HG02623 (cell line): Measurements from ENCODE around the gene TMSB10.

Experiments
- ATAC-seq: cut with Tn5 transposase; IDR thresholded peaks from one replicate; pipeline ENCODE4 v1.9.1; 2021; ENCODE audit warnings: moderate library complexity; ENCODE audit not compliant: unreplicated experiment

TMSB10 gene

DNA sequence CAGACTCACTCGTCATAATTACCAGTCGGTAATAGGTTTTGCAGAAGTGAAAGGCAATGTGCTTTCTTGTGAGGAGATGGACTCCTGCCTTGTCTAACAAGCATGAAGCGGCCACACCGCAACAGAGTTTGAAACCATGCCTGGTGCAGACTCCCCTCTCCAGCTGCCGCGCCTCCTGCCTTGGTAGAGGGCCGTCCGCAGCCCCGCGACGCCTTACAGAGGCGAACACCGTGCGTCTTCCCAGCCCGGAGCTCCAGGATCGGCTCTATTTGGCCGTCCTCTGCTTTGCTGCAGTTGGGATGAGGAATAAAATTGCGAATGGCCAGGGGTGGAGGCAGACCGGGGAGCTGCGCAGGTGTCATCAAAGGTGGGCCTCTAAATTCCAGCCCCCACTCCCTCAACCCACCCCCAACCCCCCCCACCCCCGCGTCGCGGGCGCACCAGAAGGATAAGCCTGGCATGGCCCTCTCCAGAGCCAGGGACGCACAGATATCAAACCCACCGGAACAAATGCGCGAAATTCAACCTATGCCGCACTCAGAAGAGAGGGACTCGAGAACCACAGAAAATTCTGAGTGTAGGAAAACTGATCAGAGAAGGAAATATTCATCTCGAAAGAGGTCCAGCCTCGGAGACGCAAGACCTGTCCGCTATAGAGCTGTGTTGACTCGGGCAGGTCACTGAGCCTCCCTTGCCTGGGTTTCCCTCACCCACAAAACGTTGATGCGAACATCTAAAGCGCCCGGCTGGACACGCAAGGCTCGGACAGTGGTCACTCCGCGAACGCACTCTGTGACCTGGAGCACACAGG, 25.7 kb upstream of the TMSB10 start:
- ATAC-seq: peak; percentile 50

DNA sequence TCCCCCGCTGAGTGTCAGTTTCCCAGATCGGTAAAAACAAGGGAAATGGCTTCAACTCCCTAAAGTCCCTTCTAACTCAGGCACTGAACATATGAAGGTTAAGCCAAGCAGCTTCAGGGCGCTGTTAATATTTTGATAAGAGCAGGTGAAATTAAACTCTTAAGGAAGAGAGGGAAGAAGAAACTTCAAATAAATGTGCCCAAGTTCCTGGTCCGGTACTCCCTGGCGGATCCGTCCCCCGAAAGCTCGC, 25.1 kb upstream of the TMSB10 start:
- no peak for ATAC-seq

DNA sequence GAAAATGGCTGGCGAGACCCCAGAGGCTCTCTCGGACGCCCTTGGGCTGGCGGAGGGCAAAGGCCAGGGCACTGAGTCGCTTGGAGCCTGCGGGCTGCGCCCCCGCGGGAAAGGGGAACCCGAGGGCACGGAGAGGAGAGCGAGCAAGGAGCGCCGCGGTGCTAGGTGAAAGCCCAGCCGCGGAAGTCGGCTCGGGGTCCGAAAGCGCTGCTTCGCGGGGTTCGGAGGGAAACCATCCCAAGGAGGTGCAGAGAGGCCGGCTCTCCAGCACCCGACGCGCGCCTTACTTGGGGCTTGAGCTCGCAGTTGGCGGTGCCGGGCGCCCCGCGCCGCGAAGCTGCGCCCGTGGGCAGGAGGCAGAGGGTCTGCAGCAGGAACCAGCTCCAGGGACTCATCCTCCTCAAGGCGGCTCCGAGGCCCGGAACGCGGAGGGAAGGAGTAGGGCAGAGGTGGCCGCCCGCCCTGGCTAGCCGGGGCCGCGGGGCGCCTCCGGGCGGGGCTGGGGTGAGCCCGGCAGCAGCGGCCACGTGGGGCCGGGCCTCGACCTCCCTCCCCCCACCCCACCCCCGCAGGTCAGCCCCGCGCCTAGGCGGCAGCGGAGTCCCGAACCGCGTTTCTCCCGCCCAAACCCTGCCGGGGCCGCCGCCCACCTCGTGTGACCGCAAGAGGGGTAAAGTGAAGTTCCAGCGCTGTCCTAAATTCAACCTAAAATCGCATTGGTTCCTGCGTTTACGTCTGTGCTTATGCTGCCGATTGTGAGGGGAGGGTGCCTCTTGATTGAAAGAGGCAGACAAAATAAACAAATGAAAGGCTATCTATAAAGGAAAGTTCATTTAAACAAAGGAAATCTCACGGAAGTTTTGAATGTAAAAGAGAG, 24.6 kb upstream of the TMSB10 start, which contains the start of gene TRABD2A:
TSS of gene TRABD2A (minus strand) at position 440 of the 877 bp plus-strand sequence. CDS start at position 395, 45 bp downstream.
- no peak for ATAC-seq

DNA sequence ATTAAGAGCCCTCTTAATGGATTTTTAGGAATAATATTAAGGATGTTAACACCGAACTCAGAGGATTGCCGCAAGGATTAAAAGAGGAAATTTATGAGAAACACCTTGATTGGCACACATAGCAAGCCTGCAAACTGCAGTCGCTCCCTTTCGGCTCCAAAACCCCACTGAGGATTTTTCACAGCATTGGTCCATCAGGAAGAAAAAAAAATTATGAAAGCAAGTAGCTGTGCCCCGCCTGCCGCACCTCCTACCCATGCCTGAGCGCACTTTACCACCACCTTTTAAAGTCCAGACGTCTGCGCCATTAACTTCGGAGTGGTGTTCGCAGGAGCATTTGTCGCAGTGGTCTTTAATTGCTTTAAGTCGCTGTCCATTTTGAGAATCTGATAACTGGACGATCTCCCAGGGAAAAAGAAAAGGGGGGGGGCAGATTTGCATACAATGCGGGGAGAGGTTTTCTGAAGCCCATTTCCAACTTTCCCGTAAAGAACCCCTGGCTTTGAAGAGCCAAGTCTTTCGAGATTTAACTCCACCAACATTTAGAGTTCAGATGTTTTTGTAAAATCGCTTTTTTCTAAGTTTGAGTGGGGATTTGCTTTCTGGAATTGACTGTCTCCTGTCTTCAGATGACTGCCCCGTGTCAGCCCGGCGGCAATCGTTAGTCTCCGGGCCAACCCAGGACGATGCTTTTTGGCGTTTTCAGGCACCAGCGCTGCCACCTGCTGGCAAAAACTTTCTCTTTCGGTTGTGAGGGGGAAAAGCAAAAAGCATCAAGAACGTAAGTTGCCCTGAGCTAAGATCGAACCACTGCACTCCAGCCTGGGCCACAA, 23.7 kb upstream of the TMSB10 start:
- peak; percentile 63 for ATAC-seq

DNA sequence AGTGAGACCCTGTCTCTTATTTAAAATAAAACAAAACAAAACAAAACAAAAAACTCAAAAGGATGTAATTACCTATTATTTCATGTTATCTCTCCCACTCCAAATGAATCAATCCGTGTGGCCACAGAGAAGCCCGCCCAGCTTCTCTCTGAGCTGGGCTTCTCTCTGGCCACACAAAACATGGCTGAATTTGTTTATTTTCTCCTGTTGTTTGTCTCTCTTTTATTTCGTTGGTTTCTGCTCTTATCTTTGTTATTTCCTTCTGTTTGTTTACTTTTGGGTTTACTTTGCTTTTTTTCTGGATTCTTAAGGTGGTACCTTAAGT, 23.1 kb upstream of the TMSB10 start:
- ATAC-seq: no peak

DNA sequence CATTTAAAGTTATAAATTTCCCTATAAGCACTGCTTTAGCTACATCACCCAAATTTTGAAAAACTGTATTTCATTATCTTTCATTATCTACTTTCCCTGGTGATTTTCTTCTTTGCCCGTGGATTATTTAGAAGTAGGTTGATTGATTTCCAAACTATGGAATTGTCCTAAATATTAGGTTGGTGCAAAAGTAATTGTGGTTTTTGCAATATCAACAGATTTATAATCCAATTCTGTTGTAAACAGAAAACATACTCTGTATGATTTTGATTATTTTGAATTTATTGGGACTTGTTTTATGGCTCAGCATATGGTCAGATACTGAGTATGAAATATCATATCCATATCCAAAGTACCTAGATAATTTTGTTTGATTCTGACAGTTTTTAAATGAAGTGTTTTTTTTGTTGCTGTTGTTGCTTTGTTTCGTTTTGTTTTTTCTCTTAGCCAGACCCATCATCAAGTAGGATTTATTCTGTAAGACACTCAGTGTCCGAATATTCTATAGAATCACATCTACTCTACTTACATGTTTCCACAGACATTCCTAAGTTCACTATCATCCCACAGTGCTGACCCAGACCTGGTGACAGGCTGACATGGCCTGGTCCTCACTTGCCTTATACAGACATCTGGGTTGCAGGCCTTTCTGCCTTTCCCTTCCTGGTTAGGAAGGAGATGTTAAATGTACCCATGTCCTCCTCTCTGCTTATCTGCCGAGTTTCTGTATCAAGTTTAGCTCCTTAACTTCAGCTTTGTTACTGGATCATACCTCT, 22.5 kb upstream of the TMSB10 start:
- ATAC-seq: no peak

DNA sequence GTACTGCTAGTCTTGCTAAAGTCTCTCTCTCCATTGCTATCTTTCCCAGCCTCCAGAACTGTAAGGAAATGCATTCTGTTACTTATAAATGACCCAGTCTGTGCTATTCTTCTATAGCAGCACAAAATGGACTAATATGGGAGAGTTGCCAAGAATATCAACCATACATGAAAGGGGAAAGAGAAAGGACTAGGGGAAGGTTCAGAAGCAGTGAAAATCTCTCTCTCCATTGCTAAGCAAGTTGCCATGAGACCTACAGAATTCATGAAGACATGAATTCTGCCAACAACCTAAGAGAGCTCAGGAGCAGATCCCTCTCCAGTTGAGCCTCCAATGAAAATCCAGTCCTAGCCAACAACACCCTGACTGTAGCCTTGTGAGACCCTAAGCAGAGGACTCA, 21.0 kb upstream of the TMSB10 start:
- ATAC-seq: no peak

DNA sequence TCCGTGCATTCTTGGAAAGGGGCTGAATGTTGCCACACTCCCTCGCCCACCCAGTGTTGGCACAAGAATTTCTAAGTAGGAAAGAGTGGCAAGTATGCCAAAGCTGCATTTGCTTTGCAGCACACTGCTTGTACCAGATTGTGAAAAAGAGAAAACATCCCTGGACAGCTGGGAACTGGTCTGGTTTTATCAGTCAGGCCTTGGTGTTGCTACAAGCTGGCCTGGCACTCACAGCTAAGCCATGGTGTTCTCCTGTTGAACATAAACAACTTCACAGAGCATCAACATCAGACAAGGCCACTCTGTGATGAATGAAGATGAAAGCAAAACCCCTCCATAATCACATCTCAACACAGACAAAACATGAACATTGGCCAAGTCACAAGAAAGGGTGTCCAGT, 20.3 kb upstream of the TMSB10 start:
- no peak for ATAC-seq

DNA sequence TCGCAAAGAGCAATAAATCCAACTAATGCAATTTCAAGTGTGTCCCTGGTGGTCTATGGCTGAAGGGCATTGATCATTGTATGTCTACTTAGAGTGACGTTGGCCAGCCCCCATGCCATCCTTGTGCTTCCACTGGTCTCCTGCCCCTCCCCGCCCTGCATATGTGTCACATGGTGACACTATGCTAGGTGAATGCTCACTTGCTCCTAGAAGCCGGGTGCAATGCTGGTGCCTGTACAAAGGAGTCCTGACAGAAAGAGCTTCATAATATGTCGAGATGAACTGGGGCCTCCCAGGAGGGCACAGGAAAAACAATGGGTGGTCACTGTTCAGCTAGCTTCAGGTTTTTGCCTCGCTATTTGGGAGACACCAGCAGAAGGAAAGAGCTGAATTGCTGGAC, 18.7 kb upstream of the TMSB10 start:
- ATAC-seq: no peak

DNA sequence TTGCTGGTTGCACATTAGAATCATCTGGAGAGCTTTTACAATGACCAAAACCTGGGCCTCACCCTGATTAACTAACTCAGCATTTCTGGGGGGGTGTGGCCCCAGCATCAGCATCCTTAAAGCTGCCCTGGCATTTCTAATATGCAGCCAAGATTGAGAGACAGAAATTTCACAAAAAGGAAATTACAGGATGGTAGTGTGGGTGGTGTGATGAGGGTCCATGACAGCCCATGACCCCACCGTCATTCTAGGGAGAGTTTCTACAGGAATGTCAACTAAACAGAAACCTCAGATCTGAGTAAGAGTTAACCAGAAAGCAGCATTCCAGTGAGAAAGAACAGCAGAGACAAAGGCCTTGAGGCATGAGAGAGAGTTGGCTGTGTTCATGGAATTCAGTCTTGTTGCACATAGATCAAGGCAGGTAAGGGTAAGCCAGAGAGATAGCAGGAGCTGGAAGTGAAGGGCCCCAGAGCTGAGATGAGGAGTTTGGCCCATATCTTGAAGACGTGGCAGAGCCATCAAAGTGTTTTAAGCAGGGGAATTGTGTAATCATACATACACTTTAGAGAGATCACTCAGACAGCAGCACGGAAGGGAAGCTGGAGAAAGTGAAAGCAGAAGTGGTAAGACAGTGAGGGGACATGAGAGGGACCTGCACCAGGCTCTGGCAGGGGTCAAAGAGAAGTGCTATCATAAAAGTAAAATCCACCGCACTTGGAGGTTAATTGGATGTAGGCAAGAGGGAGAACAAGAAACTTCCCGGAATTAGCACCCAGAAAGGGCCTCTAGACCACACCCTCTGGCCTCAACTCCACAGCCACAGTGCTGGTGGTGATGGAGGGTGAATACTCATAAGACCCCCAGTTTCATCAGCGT, 16.8 kb upstream of the TMSB10 start:
- ATAC-seq: peak; percentile 99

DNA sequence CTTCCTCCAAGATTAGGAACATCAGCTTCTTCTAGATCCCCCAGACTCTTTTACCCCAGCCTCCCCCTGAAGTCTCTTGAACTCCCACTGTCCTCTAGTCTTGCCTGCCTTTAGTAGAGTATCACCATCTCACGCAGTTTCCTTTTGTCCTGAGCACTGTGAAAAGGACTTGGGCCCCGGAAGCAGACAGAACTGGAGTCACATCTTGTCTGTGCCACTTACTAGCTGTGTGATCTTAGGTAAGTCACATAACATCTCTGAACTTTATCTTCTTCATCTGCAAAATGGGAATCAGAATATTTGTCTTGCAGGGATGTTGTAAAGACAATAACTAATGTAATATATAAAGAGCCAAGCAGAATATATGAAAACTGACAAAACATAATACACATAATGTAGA, 16.1 kb upstream of the TMSB10 start:
- ATAC-seq: no peak

DNA sequence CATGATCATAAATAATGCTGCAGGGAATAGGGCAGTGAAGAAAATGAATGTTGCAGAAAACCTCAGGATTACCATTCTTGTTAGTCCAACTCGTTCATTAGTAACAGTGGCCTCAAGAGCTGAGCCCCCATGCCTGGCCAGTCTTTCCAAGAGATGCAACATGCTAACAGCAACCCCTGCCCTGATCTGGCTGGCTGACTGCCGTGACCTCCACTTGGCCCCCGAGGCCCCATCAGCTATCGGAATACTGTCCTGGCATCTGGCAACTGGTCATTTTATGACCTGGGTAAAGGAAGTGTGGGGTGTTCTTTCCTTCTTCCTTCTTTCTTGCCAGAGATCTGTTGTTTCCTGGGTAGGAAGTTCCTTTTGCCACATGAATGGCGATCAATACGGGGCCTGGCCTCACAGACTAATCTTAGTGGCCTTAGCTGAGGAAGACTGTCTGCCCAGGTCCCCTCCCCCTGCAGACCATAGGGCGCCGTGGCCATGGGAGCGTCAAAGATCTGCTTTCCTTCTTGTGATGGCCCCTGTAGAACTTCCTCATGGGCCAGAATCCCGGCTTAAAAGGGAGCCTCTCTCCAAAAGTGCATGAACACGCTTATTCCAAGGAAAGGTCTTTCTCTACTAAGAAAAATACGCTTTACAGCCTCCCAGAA, 14.0 kb upstream of the TMSB10 start:
- ATAC-seq: no peak

DNA sequence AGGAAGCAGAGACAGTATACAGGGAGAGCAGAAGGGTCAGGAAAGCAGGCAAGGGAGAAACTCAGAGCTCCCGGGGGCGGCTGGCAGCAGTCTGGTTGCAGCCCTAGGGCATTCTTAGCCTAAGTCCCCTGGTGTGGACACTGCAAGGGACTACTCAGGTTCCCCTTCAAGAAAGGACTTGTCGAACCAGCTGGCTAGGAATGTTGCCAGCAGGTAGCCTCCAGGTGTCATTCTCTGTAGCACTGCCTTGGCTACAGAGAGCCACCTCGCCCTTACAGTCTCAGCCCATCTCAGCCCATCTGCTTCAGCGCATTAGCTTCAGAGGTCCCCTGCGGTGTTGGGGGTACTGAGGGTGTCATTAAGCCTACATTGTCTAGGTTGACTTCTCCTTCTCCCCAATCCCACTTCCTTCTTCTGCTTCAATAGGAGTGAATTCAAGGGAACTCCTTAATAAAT, 11.3 kb upstream of the TMSB10 start:
- ATAC-seq: no peak

DNA sequence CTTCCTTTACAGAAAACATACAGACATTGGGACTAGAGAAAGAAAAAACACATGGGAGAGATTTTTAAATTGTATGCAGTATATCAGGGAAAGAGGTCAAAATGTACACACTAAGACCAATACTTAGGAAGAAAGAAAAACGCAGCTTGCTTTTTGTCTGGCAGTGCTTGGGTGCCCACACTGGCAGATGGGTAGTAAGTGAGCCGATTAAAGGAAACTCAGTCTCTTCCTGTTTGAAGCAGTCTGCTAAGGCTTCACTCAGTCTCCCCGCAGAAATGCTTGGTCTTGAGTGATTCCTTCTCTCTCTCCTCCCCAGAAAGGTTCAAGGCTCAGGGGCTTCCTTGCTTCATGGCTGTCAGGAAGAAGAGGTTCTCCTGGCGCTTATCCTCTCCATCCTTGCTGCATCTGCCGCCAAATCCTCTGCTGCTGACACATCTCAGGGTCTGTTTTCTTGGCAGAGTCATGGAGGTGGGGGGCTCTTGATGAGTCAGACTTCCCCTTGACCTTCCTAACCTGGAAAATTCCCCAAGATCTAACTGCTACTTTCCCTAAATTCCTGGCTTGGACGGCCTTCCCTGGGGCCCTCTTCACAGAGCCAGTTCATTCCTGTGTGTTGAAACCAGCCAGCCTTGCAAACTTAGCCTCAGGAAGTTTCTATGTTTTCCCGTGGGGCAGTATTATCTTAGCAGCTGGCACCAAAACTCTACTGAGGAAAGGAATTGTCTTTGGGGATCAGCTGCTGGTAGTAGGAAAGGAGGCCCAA, 10.5 kb upstream of the TMSB10 start:
- no peak for ATAC-seq

DNA sequence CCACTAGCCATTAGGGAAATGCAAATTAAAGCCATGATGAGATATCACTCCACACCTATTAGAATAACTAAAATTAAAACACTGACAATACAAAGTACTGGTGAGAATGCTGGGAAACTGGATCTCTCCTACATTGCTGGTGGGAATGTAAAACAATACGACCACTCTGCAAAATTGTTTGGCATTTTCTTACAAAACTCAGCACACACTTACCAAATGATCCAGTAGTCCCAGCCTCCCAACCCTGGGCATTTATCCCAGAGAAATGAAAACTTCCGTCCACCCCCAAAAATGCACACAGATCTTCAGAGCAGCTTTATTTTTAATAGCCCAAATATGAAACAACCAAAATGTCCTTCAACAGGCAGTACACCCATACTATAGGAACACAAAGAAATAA, 8.9 kb upstream of the TMSB10 start:
- ATAC-seq: no peak

DNA sequence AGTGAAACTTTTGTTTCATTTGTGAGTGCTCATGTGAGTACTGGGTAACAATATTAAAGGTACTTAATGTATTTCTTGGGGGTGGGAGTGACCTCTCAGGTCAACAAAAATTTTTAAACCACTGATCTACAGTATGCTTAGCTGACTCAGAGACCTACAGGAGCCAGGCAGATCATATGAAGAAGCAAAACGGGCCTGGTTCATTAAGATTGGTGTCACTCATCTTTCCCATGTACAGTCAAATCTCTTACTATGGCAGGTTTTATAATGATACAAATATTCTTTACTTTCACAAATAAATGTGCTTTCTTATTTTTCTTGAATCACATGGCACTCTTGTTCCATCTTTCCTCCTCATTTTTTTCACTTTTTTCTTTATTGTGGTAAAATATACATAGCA, 7.7 kb upstream of the TMSB10 start:
- no peak for ATAC-seq

DNA sequence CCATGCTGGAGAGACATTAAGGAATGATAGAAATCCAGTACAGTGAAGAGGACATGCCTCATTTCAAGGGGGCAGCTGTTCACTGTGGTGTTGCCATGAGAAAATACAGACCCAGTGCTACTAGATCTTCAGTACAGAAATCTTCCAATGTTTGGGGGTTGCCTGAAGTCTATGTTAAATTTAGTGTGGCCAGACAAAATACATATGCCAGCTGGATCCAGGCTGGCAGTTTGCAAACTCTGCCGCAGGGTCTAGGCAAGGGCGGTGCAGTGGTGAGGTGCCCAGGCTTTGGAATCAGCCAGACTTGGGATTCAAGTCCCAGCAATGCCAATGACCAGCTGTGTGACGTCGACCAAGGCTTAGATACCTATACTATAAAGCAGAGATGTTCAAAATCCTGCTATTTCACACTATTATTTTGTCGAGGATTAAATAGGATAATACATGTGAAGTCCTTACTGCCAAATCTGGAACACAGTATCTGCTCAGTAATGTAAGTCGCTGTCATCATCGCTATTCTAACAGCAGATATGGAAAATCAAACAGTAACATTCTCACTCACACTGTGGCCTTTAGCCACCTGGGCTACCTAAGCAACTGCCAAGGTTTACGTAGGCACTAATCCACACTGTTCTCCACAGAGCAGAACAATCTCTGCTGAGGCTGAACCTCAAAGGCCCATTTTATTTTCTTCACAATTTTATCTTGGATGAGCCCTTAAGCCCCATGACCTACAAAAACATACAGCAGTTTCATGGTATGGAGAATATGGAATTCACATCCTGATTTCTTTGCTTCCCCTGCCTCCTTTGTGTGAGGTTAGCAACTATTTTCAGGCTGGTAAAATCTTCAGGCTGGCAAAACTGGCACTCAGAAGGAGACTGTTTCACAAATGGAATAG, 5.9 kb upstream of the TMSB10 start:
- ATAC-seq: no peak

DNA sequence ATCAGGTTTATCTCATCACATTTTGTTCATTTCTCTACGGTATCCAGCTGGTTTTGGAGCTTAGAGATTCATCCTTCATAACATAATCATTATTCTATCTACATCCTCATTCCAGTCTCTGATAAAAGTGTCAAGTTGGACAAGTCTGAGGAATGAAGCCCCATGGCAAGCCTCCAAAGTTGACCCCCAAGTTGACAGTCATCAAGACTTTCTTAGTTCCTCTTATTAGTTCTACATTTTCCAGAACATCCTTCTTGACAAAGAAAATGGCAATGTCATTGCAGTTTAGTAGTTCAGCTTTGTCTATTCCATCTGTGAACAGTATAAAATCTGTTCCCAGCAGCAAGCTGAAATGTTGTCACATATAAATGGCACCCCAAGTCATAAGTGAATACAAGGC, 4.5 kb upstream of the TMSB10 start:
- no peak for ATAC-seq
